DOHH2 (cell line): Measurements from ENCODE around the gene TARP.

Source experiments
- CTCF ChIP-seq: fragments of 200-600 bp; sonication (generic); IDR thresholded peaks from one replicate; pipeline ENCODE4 v1.5.1; 2014; ENCODE audit warnings: antibody characterized with exemption, mild to moderate bottlenecking, low read depth, low read length; ENCODE audit not compliant: poor library complexity, severe bottlenecking
- EZH2phosphoT487 ChIP-seq: fragments of 200-600 bp; sonication (generic); IDR thresholded peaks from 2 replicates; pipeline ENCODE4 v1.6.1; 2017; ENCODE audit warnings: borderline replicate concordance, mild to moderate bottlenecking, antibody characterized with exemption, low read length, moderate library complexity, mixed read lengths

GRCh38 chr7:38291650-38292049 lies 18.2 kb upstream of the TARP start:
- TF ChIP-seq EZH2phosphoT487 = no peak
- TF ChIP-seq CTCF = no peak
